ENCODE measurements around the gene FNDC3B.

FNDC3B gene

GRCh38 chr3:172272698-172273097 lies 233.3 kb downstream of the FNDC3B start:
- DNase-seq = no peak

GRCh38 chr3:172273378-172273777 lies 234.0 kb downstream of the FNDC3B start:
- DNase-seq = no peak

DNA sequence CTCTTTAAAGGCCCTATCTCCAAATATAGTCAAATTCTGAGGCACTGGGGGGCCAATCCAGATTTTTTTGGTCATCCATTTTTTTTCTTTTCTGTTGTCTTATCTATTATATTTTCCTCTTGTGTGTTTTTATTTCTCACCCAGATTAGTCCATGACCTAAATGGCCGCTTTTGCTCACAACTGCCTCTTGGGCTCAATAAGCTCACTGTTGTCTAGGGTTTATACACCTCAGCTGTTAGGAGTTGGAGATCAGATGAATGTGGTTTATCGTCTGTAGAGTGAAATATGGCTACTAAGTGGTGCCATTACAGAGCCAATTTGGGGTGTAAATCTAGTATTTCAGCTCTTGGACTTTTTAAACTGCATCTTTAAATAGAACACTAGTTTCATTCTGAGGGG lies 235.5 kb downstream of the FNDC3B start:
- no peak for DNase-seq

DNA sequence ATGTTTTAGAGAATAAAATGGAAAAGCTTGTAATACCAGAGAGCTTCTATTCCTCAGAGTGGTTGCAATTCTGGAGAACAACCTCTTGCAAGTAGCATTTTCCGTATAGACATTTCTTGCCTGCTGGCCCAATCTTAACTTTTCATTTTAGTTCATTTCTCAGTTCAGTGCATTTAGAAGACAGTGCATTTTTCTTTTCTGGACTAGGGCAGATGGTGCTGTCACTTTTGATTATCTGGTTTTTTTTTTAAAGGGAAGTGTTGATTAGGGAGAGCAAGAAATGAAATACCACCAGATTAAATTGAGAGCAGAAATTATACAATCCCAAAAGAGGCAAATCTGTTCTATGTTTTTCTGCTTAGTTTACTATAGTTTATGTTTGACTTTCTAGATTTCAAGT lies 236.2 kb downstream of the FNDC3B start:
- DNase-seq = no peak

GRCh38 chr3:172276103-172276502 lies 236.7 kb downstream of the FNDC3B start:
- no peak for DNase-seq

GRCh38 chr3:172277151-172277652 lies 237.8 kb downstream of the FNDC3B start:
- no peak for DNase-seq

GRCh38 chr3:172279191-172279640 lies 239.8 kb downstream of the FNDC3B start:
- DNase-seq = no peak

GRCh38 chr3:172279974-172280373 lies 240.6 kb downstream of the FNDC3B start:
- no peak for DNase-seq

GRCh38 chr3:172280406-172281051 lies 241.2 kb downstream of the FNDC3B start:
- no peak for DNase-seq

- no peak for DNase-seq
Observed at GRCh38 chr3:172281884-172282283, 242.5 kb downstream of the FNDC3B start.

DNA sequence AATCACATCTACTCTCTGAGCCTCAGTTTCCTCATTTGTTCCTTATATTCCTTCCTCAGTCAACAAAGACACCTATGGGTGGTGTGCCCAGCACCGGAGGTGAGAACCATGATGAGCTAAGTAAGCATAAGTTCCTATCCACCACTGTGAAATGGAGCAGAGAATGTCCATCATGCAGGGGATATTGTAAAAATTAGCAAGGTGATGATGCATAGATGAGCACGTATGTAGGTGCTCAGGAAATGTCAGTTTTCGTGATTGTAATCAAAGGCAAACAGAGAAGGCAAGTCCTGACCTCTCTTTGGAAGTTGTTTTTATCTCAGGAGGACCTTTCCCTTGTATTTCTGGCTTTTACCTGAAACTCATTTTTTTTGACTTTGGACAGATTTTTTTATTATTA lies 243.5 kb downstream of the FNDC3B start:
- DNase-seq = no peak

DNA sequence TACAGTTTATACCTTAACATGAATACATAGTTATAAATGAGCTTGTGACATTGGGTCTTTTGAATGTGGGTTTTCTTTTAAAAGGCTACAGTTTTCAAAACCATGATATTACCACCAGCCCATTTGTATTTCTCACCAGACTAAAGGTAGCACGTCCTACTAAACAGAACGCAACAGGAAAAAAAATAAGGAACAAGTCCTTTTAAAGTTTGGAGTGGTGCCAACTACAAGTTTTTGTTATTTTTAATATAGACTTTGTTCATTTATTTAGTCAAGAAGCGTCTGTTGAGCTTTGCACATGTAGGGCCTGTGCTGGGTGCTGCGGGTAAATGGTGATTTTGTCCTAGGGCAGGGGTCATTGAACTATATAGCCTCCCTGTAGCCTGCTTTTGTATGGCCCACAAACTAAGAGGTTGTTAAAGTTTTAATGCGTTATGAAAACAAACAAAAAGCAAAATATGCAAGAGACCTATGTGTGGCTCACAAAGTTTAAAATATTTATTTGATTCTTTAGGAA lies 244.5 kb downstream of the FNDC3B start:
- no peak for DNase-seq

DNA sequence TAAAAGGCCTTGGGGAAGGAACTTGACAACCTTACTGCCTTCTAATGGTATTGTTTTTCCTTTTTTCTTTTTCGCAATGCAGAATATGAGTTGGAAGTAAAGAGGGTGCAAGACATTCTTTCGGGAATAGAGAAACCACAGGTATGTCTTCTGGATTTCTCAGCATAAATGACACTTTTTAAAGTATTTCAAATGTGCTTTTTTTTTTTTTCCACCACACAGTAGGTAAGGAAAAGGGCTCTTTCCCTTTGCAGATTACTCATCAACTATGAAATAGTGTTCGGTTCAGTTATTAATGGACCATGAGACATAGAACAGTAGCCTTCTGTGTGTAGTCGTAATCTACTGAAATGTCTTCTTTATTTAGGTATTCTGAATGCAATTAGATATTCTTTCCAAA lies 246.5 kb downstream of the FNDC3B start:
- no peak for DNase-seq

GRCh38 chr3:172286548-172287148 lies 247.3 kb downstream of the FNDC3B start:
- no peak for DNase-seq

GRCh38 chr3:172287937-172288477 lies 248.6 kb downstream of the FNDC3B start:
- DNase-seq = no peak

DNA sequence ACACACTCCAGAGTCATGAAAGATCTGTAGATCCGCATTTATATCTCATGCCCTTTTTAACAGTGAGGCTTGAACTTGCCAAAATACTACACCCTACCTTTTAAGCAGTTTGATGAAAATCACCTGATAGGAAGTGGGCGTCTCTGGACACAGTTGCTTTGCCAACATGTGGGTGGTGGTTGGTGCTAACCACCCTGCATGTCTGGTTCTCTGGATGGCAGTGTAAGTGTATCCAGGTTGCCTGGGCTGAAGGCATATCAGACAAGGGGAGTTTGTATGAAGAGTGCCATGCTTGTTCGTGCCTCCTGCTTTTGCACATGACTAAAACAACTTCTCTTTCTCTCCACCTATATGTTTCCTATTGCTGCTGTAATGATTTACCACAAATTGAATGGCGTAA lies 249.3 kb downstream of the FNDC3B start:
- DNase-seq = no peak

DNA sequence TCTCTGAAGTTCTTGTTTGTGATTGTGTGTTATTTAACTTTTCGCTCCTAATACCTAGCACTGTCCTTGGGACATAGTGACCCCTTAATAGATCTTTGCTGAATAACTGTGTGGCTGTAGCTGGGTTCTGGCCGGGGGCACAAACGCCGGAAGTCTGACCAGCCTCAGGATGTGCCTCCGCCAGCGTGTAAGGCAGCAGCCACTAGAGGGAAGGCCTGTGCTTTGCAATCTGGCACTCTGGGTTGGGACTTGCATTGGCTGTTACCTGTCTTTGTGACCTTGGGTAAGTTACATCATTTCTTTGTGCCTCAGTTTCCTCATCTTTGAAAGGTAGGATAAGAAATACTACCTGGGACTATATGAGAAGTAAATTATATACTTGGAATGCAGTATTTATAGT lies 250.2 kb downstream of the FNDC3B start:
- no peak for DNase-seq

- DNase-seq = no peak
Observed at GRCh38 chr3:172290457-172290856, 251.1 kb downstream of the FNDC3B start.

- DNase-seq = no peak
Observed at GRCh38 chr3:172291650-172292049, 252.3 kb downstream of the FNDC3B start.

- no peak for DNase-seq
Observed at GRCh38 chr3:172292422-172292821, 253.0 kb downstream of the FNDC3B start.

GRCh38 chr3:172293093-172293492 lies 253.7 kb downstream of the FNDC3B start:
- DNase-seq = no peak

DNA sequence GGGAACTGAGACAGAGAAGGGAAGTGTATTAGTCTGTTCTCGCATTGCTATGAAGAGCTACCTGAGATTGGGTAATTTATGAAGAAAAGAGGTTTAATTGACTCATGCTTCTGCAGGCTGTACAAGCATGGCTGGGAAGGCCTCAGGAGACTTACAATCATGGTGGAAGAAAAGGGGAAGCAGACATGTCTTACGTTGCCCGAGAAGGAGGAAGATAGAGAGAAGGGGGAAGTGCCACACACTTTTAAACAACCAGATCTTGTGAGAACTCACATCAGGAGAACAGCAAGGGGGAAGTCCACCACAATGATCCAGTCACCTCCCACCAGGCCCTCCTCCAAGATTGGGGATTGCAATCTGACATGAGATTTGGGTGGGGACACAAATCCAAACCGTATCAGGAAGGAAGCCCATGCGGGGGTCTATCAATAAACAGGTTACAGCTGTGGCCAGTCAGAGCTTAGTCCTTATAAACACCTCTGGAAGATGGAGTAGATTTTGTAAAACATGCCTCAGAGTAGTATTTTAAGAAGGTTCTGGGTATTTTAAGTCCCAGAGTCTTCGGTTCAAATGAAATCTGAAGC lies 254.9 kb downstream of the FNDC3B start:
- no peak for DNase-seq

DNA sequence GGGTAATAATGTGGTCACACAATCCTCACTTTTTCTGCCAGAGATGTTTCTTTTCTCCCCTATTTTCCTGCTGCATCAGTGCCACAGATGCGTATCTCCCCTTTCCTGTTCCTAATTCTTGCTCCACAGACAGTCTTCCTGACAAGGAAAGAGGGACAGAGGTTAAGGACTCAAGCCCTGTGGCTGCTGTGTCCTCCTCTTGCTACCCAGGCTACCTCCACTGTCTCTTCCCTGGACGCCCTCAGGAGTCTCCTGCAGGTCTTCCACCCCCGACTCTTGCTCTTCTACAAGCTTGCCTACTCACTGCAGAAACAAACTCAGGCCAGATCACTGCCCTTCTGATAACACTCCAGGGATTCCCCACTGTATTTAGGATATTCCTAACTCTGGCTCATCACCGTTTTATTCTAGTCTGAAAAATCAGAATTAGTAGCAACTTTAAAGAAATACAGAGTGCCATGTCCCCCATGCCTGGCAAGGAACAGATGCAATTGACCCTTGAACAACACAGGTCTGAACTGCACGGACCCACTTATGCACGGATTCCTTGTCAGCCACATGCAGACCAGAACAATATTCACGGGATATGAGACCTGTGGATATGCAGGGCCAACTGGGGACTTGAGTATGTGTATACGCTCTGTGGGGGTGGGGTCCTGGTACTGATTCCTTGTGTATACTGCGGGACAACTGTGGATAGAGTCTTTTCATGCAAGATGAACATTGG lies 257.0 kb downstream of the FNDC3B start:
- no peak for DNase-seq
